MG63 (cell line): ENCODE data around the gene SLFN13. TPM values are rescaled to one million over a fixed set of nuclear protein-coding genes. Genes with fewer than 3 reads are reported as not detected.
"Not testable (repeated sequence)": the region's sequence is repeated elsewhere in the genome, so short reads cannot be mapped to it uniquely, and the experiment has no call there.

Experiments used
- DNase-seq: peaks from one replicate; pipeline ENCODE4 v3.0.0-alpha.2; 2020
- H3K27me3 ChIP-seq: fragments of 250-450 bp; sonication (Bioruptor Pico); 2 replicates; pipeline ENCODE4 v1.5.1; 2020; ENCODE audit warnings: mild to moderate bottlenecking, moderate library complexity
- H3K36me3 ChIP-seq: fragments of 250-450 bp; sonication (Bioruptor Pico); 2 replicates; pipeline ENCODE4 v1.5.1; 2020; ENCODE audit warnings: mild to moderate bottlenecking, moderate library complexity
- H3K4me3 ChIP-seq: fragments of 250-450 bp; sonication (Bioruptor Pico); 2 replicates; pipeline ENCODE4 v1.5.1; 2020; ENCODE audit warnings: mild to moderate bottlenecking, moderate library complexity
- H3K9me3 ChIP-seq: fragments of 250-450 bp; sonication (Bioruptor Pico); 2 replicates; pipeline ENCODE4 v1.5.1; 2020; ENCODE audit warnings: mild to moderate bottlenecking, moderate library complexity
- total RNA-seq: library from RNA; depleted of rRNA; stranded (reverse); fragments of >200 nt; shearing (Covaris generic); gene quantifications from 2 replicates; pipeline ENCODE4 v1.2.3, GENCODE V29; 2014; ENCODE audit warnings: low replicate concordance

SLFN13 gene
- total RNA-seq, 1 experiment from 2014 or later = 3.3 TPM

GRCh38 chr17:35448899-35449227 is 297 bp upstream of the SLFN13 start:
- Histone ChIP-seq H3K4me3 (peak overlapping the region; percentile 56), H3K9me3 (no peaks in the 10 kb centered on the region), H3K36me3 (no peaks in the 10 kb centered on the region), H3K27me3 (no peaks in the 10 kb centered on the region)
- no peak for DNase-seq

- no peaks in the 10 kb centered on the region for H3K36me3 ChIP-seq
- no peak for DNase-seq
- H3K27me3 ChIP-seq = no peaks in the 10 kb centered on the region
- H3K4me3 ChIP-seq = peak overlapping the region; percentile 56; the same call in 1 of the 2 replicates
- H3K9me3 ChIP-seq = no peaks in the 10 kb centered on the region
These were observed 1.1 kb downstream of the SLFN13 start for GRCh38 chr17:35447499-35447898.

- no peak for DNase-seq
- H3K27me3 ChIP-seq = no peaks in the 10 kb centered on the region
- H3K36me3 ChIP-seq = no peaks in the 10 kb centered on the region
- H3K9me3 ChIP-seq = no peaks in the 10 kb centered on the region
- H3K4me3 ChIP-seq = no peak overlapping the region
These were observed 10.1 kb downstream of the SLFN13 start for GRCh38 chr17:35438433-35438832.

GRCh38 chr17:35433075-35433894 is 15.3 kb downstream of the SLFN13 start:
- no peaks in the 10 kb centered on the region for H3K27me3 ChIP-seq
- H3K36me3 ChIP-seq = no peaks in the 10 kb centered on the region; the same call in none of the 2 replicates
- H3K4me3 ChIP-seq = peak overlapping the region; percentile 69
- no peaks in the 10 kb centered on the region for H3K9me3 ChIP-seq
- peak; percentile 94 for DNase-seq

GRCh38 chr17:35432176-35433074 is 16.1 kb downstream of the SLFN13 start, which contains the start of gene SLFN12:
Gene SLFN12 (minus strand): TSS chr17:35432500. CDS start chr17:35423028, 9,472 bp downstream.
- Histone ChIP-seq H3K36me3 (no peaks in the 10 kb centered on the region; the same call in none of the 2 replicates), H3K9me3 (no peaks in the 10 kb centered on the region), H3K27me3 (no peaks in the 10 kb centered on the region), H3K4me3 (peak within 1 kb of the TSS; percentile 69)
- DNase-seq = peak; percentile 89

GRCh38 chr17:35429702-35430101 is 18.9 kb downstream of the SLFN13 start:
- no peak for DNase-seq
- H3K36me3 ChIP-seq = peaks cover 4% of the 10 kb centered on the region
- H3K4me3 ChIP-seq = no peak overlapping the region
- H3K9me3 ChIP-seq = no peaks in the 10 kb centered on the region
- H3K27me3 ChIP-seq = no peaks in the 10 kb centered on the region

GRCh38 chr17:35428229-35428628 is 20.3 kb downstream of the SLFN13 start:
- Histone ChIP-seq H3K9me3 (no peaks in the 10 kb centered on the region), H3K27me3 (no peaks in the 10 kb centered on the region), H3K36me3 (peaks cover 6% of the 10 kb centered on the region), H3K4me3 (no peak overlapping the region)
- no peak for DNase-seq

GRCh38 chr17:35423761-35424160 is 24.8 kb downstream of the SLFN13 start:
- DNase-seq = no peak
- H3K9me3 ChIP-seq = no peaks in the 10 kb centered on the region
- H3K4me3 ChIP-seq = no peak overlapping the region
- peaks cover 19% of the 10 kb centered on the region; the same call in 1 of the 2 replicates for H3K36me3 ChIP-seq
- H3K27me3 ChIP-seq = no peaks in the 10 kb centered on the region

GRCh38 chr17:35421069-35421468 is 27.5 kb downstream of the SLFN13 start:
- not testable (repeated sequence) for H3K27me3 ChIP-seq, H3K9me3 ChIP-seq, H3K4me3 ChIP-seq, DNase-seq
- H3K36me3 ChIP-seq = peaks cover 23% of the 10 kb centered on the region; the same call in 1 of the 2 replicates

- H3K27me3 ChIP-seq = no peaks in the 10 kb centered on the region
- H3K9me3 ChIP-seq = peaks cover 13% of the 10 kb centered on the region
- no peak overlapping the region for H3K4me3 ChIP-seq
- peaks cover 38% of the 10 kb centered on the region for H3K36me3 ChIP-seq
- DNase-seq = no peak
These were observed 31.9 kb downstream of the SLFN13 start for GRCh38 chr17:35416659-35417058.

GRCh38 chr17:35414707-35415106 is 33.9 kb downstream of the SLFN13 start:
- peaks cover 50% of the 10 kb centered on the region for H3K36me3 ChIP-seq
- H3K9me3 ChIP-seq = peaks cover 13% of the 10 kb centered on the region
- not testable (repeated sequence) for DNase-seq, H3K27me3 ChIP-seq, H3K4me3 ChIP-seq

GRCh38 chr17:35414247-35414646 is 34.3 kb downstream of the SLFN13 start:
- Histone ChIP-seq H3K36me3 (peaks cover 52% of the 10 kb centered on the region), H3K4me3 (no peak overlapping the region), H3K9me3 (peaks cover 13% of the 10 kb centered on the region), H3K27me3 (no peaks in the 10 kb centered on the region)
- DNase-seq = no peak

GRCh38 chr17:35407531-35407930 is 41.0 kb downstream of the SLFN13 start:
- Histone ChIP-seq H3K4me3 (no peak overlapping the region), H3K27me3 (no peaks in the 10 kb centered on the region), H3K9me3 (no peaks in the 10 kb centered on the region), H3K36me3 (peaks cover 38% of the 10 kb centered on the region)
- DNase-seq = no peak

GRCh38 chr17:35406568-35406967 is 42.0 kb downstream of the SLFN13 start:
- no peak for DNase-seq
- Histone ChIP-seq H3K4me3 (no peak overlapping the region), H3K27me3 (no peaks in the 10 kb centered on the region), H3K9me3 (no peaks in the 10 kb centered on the region), H3K36me3 (peaks cover 38% of the 10 kb centered on the region)

GRCh38 chr17:35404360-35404759 is 44.2 kb downstream of the SLFN13 start:
- H3K36me3 ChIP-seq = peaks cover 18% of the 10 kb centered on the region
- DNase-seq = no peak
- H3K4me3 ChIP-seq = no peak overlapping the region

GRCh38 chr17:35393783-35394182 is 54.8 kb downstream of the SLFN13 start:
- H3K9me3 ChIP-seq, DNase-seq, H3K4me3 ChIP-seq, H3K36me3 ChIP-seq, H3K27me3 ChIP-seq: not testable (repeated sequence)

More at GRCh38 chr17:35404360-35404759, 44.2 kb downstream of the SLFN13 start:
- Histone ChIP-seq H3K27me3 (no peaks in the 10 kb centered on the region), H3K9me3 (no peaks in the 10 kb centered on the region)

- no peaks in the 10 kb centered on the region for H3K36me3 ChIP-seq
- no peak overlapping the region for H3K4me3 ChIP-seq
- no peaks in the 10 kb centered on the region for H3K27me3 ChIP-seq
- no peaks in the 10 kb centered on the region for H3K9me3 ChIP-seq
- no peak for DNase-seq
These were observed 57.9 kb downstream of the SLFN13 start for GRCh38 chr17:35390663-35391062.
